Brain microvascular endothelial cell (primary cell): Measurements from ENCODE around the gene TTYH3.

Experiments used
- DNase-seq: peaks from one replicate; pipeline ENCODE4 v3.0.0-alpha.2; 2020
- H3K27ac ChIP-seq: fragments of 250-450 bp; sonication (Bioruptor Pico); 2 replicates; pipeline ENCODE4 v1.5.1; 2020; ENCODE audit warnings: mild to moderate bottlenecking, moderate library complexity
- H3K27me3 ChIP-seq: fragments of 250-450 bp; sonication (Bioruptor Pico); replicated peaks from 2 replicates; pipeline ENCODE4 v1.5.1; 2020; ENCODE audit warnings: mild to moderate bottlenecking
- H3K36me3 ChIP-seq: fragments of 250-450 bp; sonication (Bioruptor Pico); replicated peaks from 2 replicates; pipeline ENCODE4 v1.5.1; 2020; ENCODE audit warnings: mild to moderate bottlenecking
- H3K4me3 ChIP-seq: 2 replicates; pipeline ENCODE4 v1.5.1; 2011; ENCODE audit warnings: low read depth, mild to moderate bottlenecking, control low read depth, low read length, moderate library complexity
- CTCF ChIP-seq: IDR thresholded peaks from 2 replicates; pipeline ENCODE4 v1.5.1; 2011; ENCODE audit warnings: low read depth, mild to moderate bottlenecking, moderate library complexity, low read length, control low read depth, inconsistent platforms; ENCODE audit errors: missing control alignments
- in situ Hi-C: cut with HindIII; loops from 2 replicates; pipeline ENCODE4 v1.10.0; 2017; ENCODE audit warnings: low sequenced_read_pairs, low pct_ligation_motif_present

TTYH3 gene

GRCh38 chr7:2700141-2700850 is 68.5 kb downstream of the TTYH3 start:
- TF ChIP-seq CTCF: no peak
- no peak overlapping the region for H3K27ac ChIP-seq
- H3K27me3 ChIP-seq: no peaks in the 10 kb centered on the region
- H3K36me3 ChIP-seq: no peaks in the 10 kb centered on the region
- H3K4me3 ChIP-seq: no peak overlapping the region
- DNase-seq: no peak
- in situ Hi-C loops: no loop called here

GRCh38 chr7:2701424-2701823 is 69.6 kb downstream of the TTYH3 start:
- in situ Hi-C loops: no loop called here
- no peak overlapping the region for H3K27ac ChIP-seq
- no peaks in the 10 kb centered on the region for H3K36me3 ChIP-seq
- H3K27me3 ChIP-seq: no peaks in the 10 kb centered on the region
- H3K4me3 ChIP-seq: no peak overlapping the region
- TF ChIP-seq CTCF: no peak
- DNase-seq: no peak

GRCh38 chr7:2701832-2702593 is 70.2 kb downstream of the TTYH3 start:
- in situ Hi-C loops: no loop called here
- H3K4me3 ChIP-seq: no peak overlapping the region
- DNase-seq: no peak
- H3K27me3 ChIP-seq: no peaks in the 10 kb centered on the region
- no peak for TF ChIP-seq CTCF
- H3K27ac ChIP-seq: no peak overlapping the region
- no peaks in the 10 kb centered on the region for H3K36me3 ChIP-seq

GRCh38 chr7:2702594-2702957 is 70.8 kb downstream of the TTYH3 start:
- no peak for DNase-seq
- no peaks in the 10 kb centered on the region for H3K27me3 ChIP-seq
- no peaks in the 10 kb centered on the region for H3K36me3 ChIP-seq
- TF ChIP-seq CTCF: no peak
- H3K27ac ChIP-seq: no peak overlapping the region
- in situ Hi-C loops: no loop called here
- no peak overlapping the region for H3K4me3 ChIP-seq

GRCh38 chr7:2705371-2706096 is 73.7 kb downstream of the TTYH3 start:
- TF ChIP-seq CTCF: no peak
- Histone ChIP-seq H3K4me3 (no peak overlapping the region), H3K36me3 (no peaks in the 10 kb centered on the region), H3K27ac (no peak overlapping the region), H3K27me3 (no peaks in the 10 kb centered on the region)
- no peak for DNase-seq
- in situ Hi-C loops: no loop called here
